Renal cortex interstitium (tissue), 11 donors: Measurements from ENCODE around the gene TSKS. TPM values are rescaled to one million over a fixed set of nuclear protein-coding genes. Genes with fewer than 3 reads are reported as not detected.

Experiments
- DNase-seq, 11 donors: peaks; one replicate each; pipeline ENCODE4 v3.0.0-alpha.2; 2013; ENCODE audit warnings: low read depth in 9 of 11, low spot score in 4 of 11; ENCODE audit errors: extremely low read depth in 1 of 11
- polyA plus RNA-seq, 3 donors: library from polyadenylated mRNA; unstranded; fragments of 120-200 nt; gene quantifications; one replicate each; pipeline ENCODE4 v1.2.1, GENCODE V29; 2013; ENCODE audit not compliant: insufficient read length in 3 of 3

The TSKS gene
- polyA plus RNA-seq, 3 donors: 0.10 to 0.18 TPM; not detected in 1

- no peak for DNase-seq
These were observed 36.8 kb upstream of the TSKS start for GRCh38 chr19:49799798-49800376.

- DNase-seq: no peak
These were observed 36.2 kb upstream of the TSKS start for GRCh38 chr19:49799271-49799797.

GRCh38 chr19:49798574-49798973, 35.5 kb upstream of the TSKS start:
- no peak for DNase-seq

- no peak for DNase-seq
These were observed 32.5 kb upstream of the TSKS start for GRCh38 chr19:49795615-49796014.

- no peak for DNase-seq
These were observed 30.4 kb upstream of the TSKS start for GRCh38 chr19:49793561-49793840.

- DNase-seq: no peak
These were observed 29.9 kb upstream of the TSKS start for GRCh38 chr19:49792829-49793560.

GRCh38 chr19:49791776-49792445, 28.8 kb upstream of the TSKS start:
- no peak for DNase-seq

GRCh38 chr19:49790866-49791265, 27.8 kb upstream of the TSKS start:
- DNase-seq: no peak

GRCh38 chr19:49788857-49789256, 25.8 kb upstream of the TSKS start:
- DNase-seq: no peak

GRCh38 chr19:49787746-49788145, 24.6 kb upstream of the TSKS start:
- no peak for DNase-seq

- DNase-seq: no peak
These were observed 23.3 kb upstream of the TSKS start for GRCh38 chr19:49786376-49786820.

- DNase-seq: no peak
These were observed 19.4 kb upstream of the TSKS start for GRCh38 chr19:49782515-49782914.

GRCh38 chr19:49781394-49781793, 18.3 kb upstream of the TSKS start:
- DNase-seq: no peak

GRCh38 chr19:49780861-49781260, 17.8 kb upstream of the TSKS start:
- DNase-seq: no peak

GRCh38 chr19:49779731-49780555, 16.8 kb upstream of the TSKS start:
- DNase-seq: no peak

GRCh38 chr19:49776371-49776764, 13.3 kb upstream of the TSKS start:
- no peak for DNase-seq

- DNase-seq: no peak
These were observed 12.8 kb upstream of the TSKS start for GRCh38 chr19:49775742-49776370.

- no peak for DNase-seq
These were observed 11.9 kb upstream of the TSKS start for GRCh38 chr19:49774969-49775368.

- no peak for DNase-seq
These were observed 10.7 kb upstream of the TSKS start for GRCh38 chr19:49773663-49774350.
